IMR-90 (cell line): ENCODE data around the gene CDKAL1.

ENCODE experiments used
- BHLHE40 ChIP-seq: fragments of 150-350 bp; IDR thresholded peaks from 2 replicates; pipeline ENCODE4 v1.6.1; 2016; ENCODE audit warnings: mild to moderate bottlenecking, low read depth, low read length
- CEBPB ChIP-seq: IDR thresholded peaks from 2 replicates; pipeline ENCODE4 v1.6.1; 2012; ENCODE audit warnings: low read depth, low read length, improper control_type of control experiment
- CHD1 ChIP-seq: IDR thresholded peaks from 2 replicates; pipeline ENCODE4 v1.6.1; 2012; ENCODE audit warnings: low read depth, low read length, improper control_type of control experiment
- CTCF ChIP-seq: conservative IDR thresholded peaks from 2 replicates; pipeline ENCODE4 v1.5.1; 2012; ENCODE audit warnings: mild to moderate bottlenecking, low read depth, low read length, improper control_type of control experiment
- ELK1 ChIP-seq: fragments of 150-350 bp; IDR thresholded peaks from 2 replicates; pipeline ENCODE4 v1.6.1; 2016; ENCODE audit warnings: low read depth, mild to moderate bottlenecking, low read length, moderate library complexity, borderline replicate concordance
- FOS ChIP-seq: fragments of 150-350 bp; IDR thresholded peaks from 2 replicates; pipeline ENCODE4 v1.6.1; 2016; ENCODE audit warnings: low read depth, low read length
- MAFK ChIP-seq: IDR thresholded peaks from 2 replicates; pipeline ENCODE4 v1.6.1; 2012; ENCODE audit warnings: low read depth, low read length, improper control_type of control experiment
- MAZ ChIP-seq: IDR thresholded peaks from 2 replicates; pipeline ENCODE4 v1.6.1; 2012; ENCODE audit warnings: low read depth, mild to moderate bottlenecking, low read length, improper control_type of control experiment, moderate library complexity, borderline replicate concordance
- NFE2L2 ChIP-seq: fragments of 150-350 bp; IDR thresholded peaks from 2 replicates; pipeline ENCODE4 v1.6.1; 2016; ENCODE audit warnings: low read depth, mild to moderate bottlenecking, low read length
- POLR2A ChIP-seq: IDR thresholded peaks from 2 replicates; pipeline ENCODE4 v1.6.1; 2012; ENCODE audit warnings: mild to moderate bottlenecking, low read depth, low read length
- RAD21 ChIP-seq: IDR thresholded peaks from 2 replicates; pipeline ENCODE4 v1.6.1; 2012; ENCODE audit warnings: low read length, improper control_type of control experiment
- RCOR1 ChIP-seq: IDR thresholded peaks from 2 replicates; pipeline ENCODE4 v1.6.1; 2012; ENCODE audit warnings: mild to moderate bottlenecking, low read length, improper control_type of control experiment; ENCODE audit not compliant: insufficient replicate concordance
- RFX5 ChIP-seq: IDR thresholded peaks from 2 replicates; pipeline ENCODE4 v1.8.0; 2012; ENCODE audit warnings: low read depth, mild to moderate bottlenecking, low read length, moderate library complexity
- USF2 ChIP-seq: fragments of 150-350 bp; IDR thresholded peaks from 2 replicates; pipeline ENCODE4 v1.6.1; 2017; ENCODE audit warnings: mild to moderate bottlenecking, antibody characterized with exemption, low read length, low read depth

- no peak for TF ChIP-seq CTCF
- no peak for TF ChIP-seq POLR2A
- no peak for TF ChIP-seq RFX5
- TF ChIP-seq CEBPB, result no peak
- no peak for TF ChIP-seq NFE2L2
- no peak for TF ChIP-seq RCOR1
- no peak for TF ChIP-seq FOS
- no peak for TF ChIP-seq MAFK
- no peak for TF ChIP-seq CHD1
- TF ChIP-seq USF2, result no peak
- no peak for TF ChIP-seq RAD21
- TF ChIP-seq BHLHE40, result no peak
- TF ChIP-seq MAZ, result no peak
- TF ChIP-seq ELK1, result no peak
Measured at GRCh38 chr6:20997770-20998147, 463.5 kb downstream of the CDKAL1 start.
